RWPE2 (cell line): ENCODE data around the gene SLC31A2.
A peak's percentile ranks its signal among the peaks of the same experiment; 100 is the strongest.
"Not testable (repeated sequence)": the region's sequence is repeated elsewhere in the genome, so short reads cannot be mapped to it uniquely, and the experiment has no call there.

Experiments used
- ATAC-seq: fragments of 200-7000 bp; cut with Tn5 transposase; 3 replicates; pipeline ENCODE4 v1.9.1; 2021; ENCODE audit warnings: low read depth
- DNase-seq: peaks from one replicate; pipeline ENCODE4 v3.0.0-alpha.2; 2020; ENCODE audit warnings: low spot score
- H3K27ac ChIP-seq: fragments of 450-650 bp; 2 replicates; pipeline ENCODE4 v1.5.1; 2017; ENCODE audit warnings: mild to moderate bottlenecking; ENCODE audit not compliant: poor library complexity, severe bottlenecking
- H3K27me3 ChIP-seq: fragments of 250-450 bp; sonication (Bioruptor Pico); 2 replicates; pipeline ENCODE4 v1.5.1; 2021; ENCODE audit warnings: mild to moderate bottlenecking, moderate library complexity; ENCODE audit not compliant: insufficient read depth, poor library complexity, severe bottlenecking
- H3K36me3 ChIP-seq: fragments of 250-450 bp; sonication (Bioruptor Pico); 2 replicates; pipeline ENCODE4 v1.5.1; 2020; ENCODE audit warnings: low read depth, mild to moderate bottlenecking, moderate library complexity
- H3K4me1 ChIP-seq: fragments of 250-450 bp; sonication (Bioruptor Pico); 2 replicates; pipeline ENCODE4 v1.5.1; 2021; ENCODE audit warnings: mild to moderate bottlenecking, moderate library complexity; ENCODE audit not compliant: insufficient read depth, poor library complexity, severe bottlenecking
- H3K4me3 ChIP-seq: fragments of 250-450 bp; sonication (Bioruptor Pico); 2 replicates; pipeline ENCODE4 v1.5.1; 2021; ENCODE audit warnings: mild to moderate bottlenecking, moderate library complexity; ENCODE audit not compliant: severe bottlenecking
- H3K9me3 ChIP-seq: fragments of 250-450 bp; sonication (Bioruptor Pico); 2 replicates; pipeline ENCODE4 v1.5.1; 2021; ENCODE audit warnings: mild to moderate bottlenecking, moderate library complexity; ENCODE audit not compliant: severe bottlenecking
- CTCF ChIP-seq: fragments of 450-650 bp; IDR thresholded peaks from one replicate; pipeline ENCODE4 v1.5.1; 2017; ENCODE audit warnings: mild to moderate bottlenecking, moderate library complexity; ENCODE audit not compliant: poor library complexity, severe bottlenecking

SLC31A2 gene

GRCh38 chr9:113143432-113144227 is 7.2 kb upstream of the SLC31A2 start:
- ATAC-seq (no peak), DNase-seq (no peak)
- Histone ChIP-seq H3K4me1 (no peaks in the 10 kb centered on the region), H3K36me3 (no peaks in the 10 kb centered on the region), H3K27me3 (peaks cover 5% of the 10 kb centered on the region), H3K4me3 (no peak overlapping the region), H3K27ac (no peak overlapping the region), H3K9me3 (no peaks in the 10 kb centered on the region)
- TF ChIP-seq CTCF, result no peak

- peaks cover 10% of the 10 kb centered on the region for H3K4me1 ChIP-seq
- H3K36me3 ChIP-seq, result no peaks in the 10 kb centered on the region
- no peak for ATAC-seq
- no peak for TF ChIP-seq CTCF
- H3K4me3 ChIP-seq, result no peak overlapping the region
- DNase-seq, result no peak
- H3K9me3 ChIP-seq, result no peaks in the 10 kb centered on the region
- no peak overlapping the region for H3K27ac ChIP-seq
- peaks cover 5% of the 10 kb centered on the region for H3K27me3 ChIP-seq
These were observed 2.5 kb upstream of the SLC31A2 start for GRCh38 chr9:113148372-113148705.

GRCh38 chr9:113148781-113149510 is 1.9 kb upstream of the SLC31A2 start:
- Histone ChIP-seq H3K9me3 (no peaks in the 10 kb centered on the region), H3K27me3 (peaks cover 5% of the 10 kb centered on the region), H3K4me1 (peaks cover 13% of the 10 kb centered on the region), H3K27ac (no peak overlapping the region), H3K4me3 (no peak overlapping the region), H3K36me3 (no peaks in the 10 kb centered on the region)
- ATAC-seq (no peak), DNase-seq (no peak)
- TF ChIP-seq CTCF, result no peak

GRCh38 chr9:113149561-113149960 is 1.2 kb upstream of the SLC31A2 start:
- H3K9me3 ChIP-seq, result not testable (repeated sequence)
- peaks cover 13% of the 10 kb centered on the region for H3K4me1 ChIP-seq

GRCh38 chr9:113151696-113152630 is 1.2 kb downstream of the SLC31A2 start:
- Histone ChIP-seq H3K27me3 (no peaks in the 10 kb centered on the region), H3K27ac (peak overlapping the region; percentile 90), H3K9me3 (no peaks in the 10 kb centered on the region), H3K36me3 (0 out of 2 replicates have a peak, but pooled peaks cover 4% of the 10 kb centered on the region), H3K4me3 (peak overlapping the region; percentile 67), H3K4me1 (peaks cover 13% of the 10 kb centered on the region)
- ATAC-seq, result no peak
- DNase-seq, result no peak
- TF ChIP-seq CTCF, result no peak

More at GRCh38 chr9:113149561-113149960, 1.2 kb upstream of the SLC31A2 start:
- H3K36me3 ChIP-seq, ATAC-seq, DNase-seq, H3K27me3 ChIP-seq, H3K4me3 ChIP-seq, H3K27ac ChIP-seq: not testable (repeated sequence)
